Measurements from ENCODE around the gene MYO10. TPM values are rescaled to one million over a fixed set of nuclear protein-coding genes. Genes with fewer than 3 reads are reported as not detected.

The MYO10 gene
- total and polyA plus RNA-seq, 2 experiments from 2014 or later = 119 to 276 TPM

- Mint-ChIP-seq H3K4me1 (peaks cover 33% of the 10 kb centered on the region), H3K27ac (no peak overlapping the region; the same call in 1 of the 2 replicates), H3K4me3 (no peak overlapping the region), H3K9me3 (no peaks in the 10 kb centered on the region), H3K36me3 (ENCODE audit: low read depth) (peaks cover 62% of the 10 kb centered on the region), H3K27me3 (ENCODE audit: insufficient read depth, low read depth, poor library complexity) (peaks cover 15% of the 10 kb centered on the region)
- Histone ChIP-seq H3K36me3 (ENCODE audit: insufficient read depth) (peaks cover 54% of the 10 kb centered on the region), H3F3A (replicated peaks; ENCODE audit: low read depth) (peaks cover 13% of the 10 kb centered on the region; the same call in 1 of the 2 replicates), H3K4me3 (no peak overlapping the region), H3K4me1 (ENCODE audit: insufficient read depth) (peaks cover 32% of the 10 kb centered on the region), H3K4me2 (no peak overlapping the region), H3K9me2 (ENCODE audit: insufficient read depth) (no peaks in the 10 kb centered on the region), H2AFZ (no peak overlapping the region), H3K79me2 (replicated peaks; ENCODE audit: insufficient read depth) (peaks cover 87% of the 10 kb centered on the region), H3K27me3 (ENCODE audit: insufficient read depth) (no peaks in the 10 kb centered on the region), H3K27ac (ENCODE audit: low read depth) (no peak overlapping the region), H4K20me1 (replicated peaks; ENCODE audit: insufficient read depth) (peaks cover 33% of the 10 kb centered on the region)
- no peak for DNase-seq (ENCODE audit: low spot score)
- TF ChIP-seq ZNF114 (CRISPR knock-in tag; IDR thresholded peaks at IDR 0.05) (no peak), ZNF462 (CRISPR knock-in tag; IDR thresholded peaks at IDR 0.05) (no peak), CREB1 (CRISPR knock-in tag; IDR thresholded peaks at IDR 0.05; ENCODE audit: low read depth) (no peak), STAT1 (IDR thresholded peaks at IDR 0.05; ENCODE audit: unreplicated experiment) (no peak), ZNF331 (CRISPR knock-in tag; IDR thresholded peaks at IDR 0.05; ENCODE audit: low read depth) (no peak), POLR2AphosphoS5 (IDR thresholded peaks at IDR 0.05; ENCODE audit: low read depth) (no peak), NANOG (IDR thresholded peaks at IDR 0.05; ENCODE audit: borderline replicate concordance) (no peak), REST (IDR thresholded peaks at IDR 0.05; ENCODE audit: unreplicated experiment) (no peak), EZH2phosphoT487 (IDR thresholded peaks at IDR 0.05; ENCODE audit: unreplicated experiment) (no peak), JUNB (IDR thresholded peaks at IDR 0.05; ENCODE audit: unreplicated experiment) (no peak), CTCF (conservative IDR thresholded peaks at IDR 0.05; ENCODE audit: low read depth in 2 of 2) (no peak), ETS1 (IDR thresholded peaks at IDR 0.05) (no peak), EZH2 (IDR thresholded peaks at IDR 0.05; ENCODE audit: low read depth, unreplicated experiment) (no peak)
- no peak for ATAC-seq
These were observed 226.2 kb downstream of the MYO10 start for GRCh38 chr5:16709691-16710433.

All from GM23338 (cell line).